ENCODE data around the gene CTU1. TPM values are rescaled to one million over a fixed set of nuclear protein-coding genes. Genes with fewer than 3 reads are reported as not detected.

Gene CTU1
- total RNA-seq, 1 experiment from 2014 or later: 11.3 TPM

DNA sequence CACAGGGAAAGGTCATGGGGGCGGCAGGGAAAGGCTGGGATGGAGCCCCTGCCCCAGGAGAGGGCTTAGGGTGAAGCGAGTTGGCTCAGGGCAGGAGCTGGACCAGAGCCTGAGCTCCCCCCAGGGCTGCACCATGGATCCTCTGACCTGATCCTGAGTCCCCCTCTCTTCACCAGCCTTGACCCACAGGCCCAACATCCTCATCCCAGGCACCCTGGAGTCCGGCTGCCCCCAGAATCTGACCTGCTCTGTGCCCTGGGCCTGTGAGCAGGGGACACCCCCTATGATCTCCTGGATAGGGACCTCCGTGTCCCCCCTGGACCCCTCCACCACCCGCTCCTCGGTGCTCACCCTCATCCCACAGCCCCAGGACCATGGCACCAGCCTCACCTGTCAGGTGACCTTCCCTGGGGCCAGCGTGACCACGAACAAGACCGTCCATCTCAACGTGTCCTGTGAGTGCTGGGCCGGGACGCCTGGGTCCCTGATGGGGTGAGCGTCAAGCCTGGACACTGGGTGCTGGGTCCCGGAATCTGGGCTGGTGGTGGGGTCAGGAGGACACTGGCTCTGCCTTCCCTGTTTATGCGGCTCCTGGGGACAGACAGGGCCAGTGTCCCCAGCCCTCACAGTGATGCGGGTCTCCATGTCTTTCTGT lies 17.3 kb upstream of the CTU1 start:
- peaks cover 8% of the 10 kb centered on the region for H3K4me1 Mint-ChIP-seq (ENCODE audit: low read depth, unreplicated experiment)
- CTCF ChIA-PET: no interaction called here
- no TSS peak for BruUV-seq (replicated peaks)
- DNase-seq: no peak
- TF ChIP-seq, protein P1, sequence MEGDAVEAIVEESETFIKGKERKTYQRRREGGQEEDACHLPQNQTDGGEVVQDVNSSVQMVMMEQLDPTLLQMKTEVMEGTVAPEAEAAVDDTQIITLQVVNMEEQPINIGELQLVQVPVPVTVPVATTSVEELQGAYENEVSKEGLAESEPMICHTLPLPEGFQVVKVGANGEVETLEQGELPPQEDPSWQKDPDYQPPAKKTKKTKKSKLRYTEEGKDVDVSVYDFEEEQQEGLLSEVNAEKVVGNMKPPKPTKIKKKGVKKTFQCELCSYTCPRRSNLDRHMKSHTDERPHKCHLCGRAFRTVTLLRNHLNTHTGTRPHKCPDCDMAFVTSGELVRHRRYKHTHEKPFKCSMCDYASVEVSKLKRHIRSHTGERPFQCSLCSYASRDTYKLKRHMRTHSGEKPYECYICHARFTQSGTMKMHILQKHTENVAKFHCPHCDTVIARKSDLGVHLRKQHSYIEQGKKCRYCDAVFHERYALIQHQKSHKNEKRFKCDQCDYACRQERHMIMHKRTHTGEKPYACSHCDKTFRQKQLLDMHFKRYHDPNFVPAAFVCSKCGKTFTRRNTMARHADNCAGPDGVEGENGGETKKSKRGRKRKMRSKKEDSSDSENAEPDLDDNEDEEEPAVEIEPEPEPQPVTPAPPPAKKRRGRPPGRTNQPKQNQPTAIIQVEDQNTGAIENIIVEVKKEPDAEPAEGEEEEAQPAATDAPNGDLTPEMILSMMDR (IDR thresholded peaks at IDR 0.05; ENCODE audit: unreplicated experiment): no peak
- H3K9me3 Mint-ChIP-seq (ENCODE audit: low read depth, unreplicated experiment): no peaks in the 10 kb centered on the region
- no peak overlapping the region for H3K4me3 Mint-ChIP-seq (ENCODE audit: low read depth, unreplicated experiment)
- intact Hi-C loops (cut with micrococcal nuclease; ENCODE audit: unreplicated experiment): no loop called here
- no peaks in the 10 kb centered on the region for H3K27me3 Mint-ChIP-seq (ENCODE audit: unreplicated experiment)
- no peak overlapping the region for H3K27ac Mint-ChIP-seq (ENCODE audit: unreplicated experiment)
- H3K36me3 Mint-ChIP-seq (ENCODE audit: insufficient read depth, unreplicated experiment): no peaks in the 10 kb centered on the region

DNA sequence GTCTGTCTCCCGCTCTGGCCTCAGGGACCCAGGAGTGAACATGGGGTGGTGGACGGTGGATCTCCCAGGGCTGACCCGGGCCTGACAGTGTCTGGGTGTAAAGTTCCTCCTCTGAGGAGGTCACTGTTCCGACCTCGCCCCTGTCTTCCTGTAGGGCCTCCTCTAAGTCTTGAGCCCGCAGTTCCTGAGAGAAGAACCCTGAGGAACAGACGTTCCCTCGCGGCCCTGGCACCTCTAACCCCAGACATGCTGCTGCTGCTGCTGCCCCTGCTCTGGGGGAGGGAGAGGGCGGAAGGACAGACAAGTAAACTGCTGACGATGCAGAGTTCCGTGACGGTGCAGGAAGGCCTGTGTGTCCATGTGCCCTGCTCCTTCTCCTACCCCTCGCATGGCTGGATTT lies 16.5 kb upstream of the CTU1 start, which contains the start of gene SIGLEC9:
SIGLEC9 (plus strand) TSS at position 178 of the 400 bp plus-strand sequence; CDS start at position 247, 69 bp downstream.
- H3K27ac Mint-ChIP-seq (ENCODE audit: unreplicated experiment): no peak within 1 kb of the TSS
- H3K9me3 Mint-ChIP-seq (ENCODE audit: low read depth, unreplicated experiment): no peaks in the 10 kb centered on the region
- CTCF ChIA-PET: no interaction called here
- no peaks in the 10 kb centered on the region for H3K36me3 Mint-ChIP-seq (ENCODE audit: insufficient read depth, unreplicated experiment)
- no peaks in the 10 kb centered on the region for H3K27me3 Mint-ChIP-seq (ENCODE audit: unreplicated experiment)
- TF ChIP-seq, protein P1 (IDR thresholded peaks at IDR 0.05; ENCODE audit: unreplicated experiment): no peak
- BruUV-seq (replicated peaks): no TSS peak
- no peak within 1 kb of the TSS for H3K4me3 Mint-ChIP-seq (ENCODE audit: low read depth, unreplicated experiment)
- DNase-seq: no peak
- intact Hi-C loops (cut with micrococcal nuclease; ENCODE audit: unreplicated experiment): no loop called here
- peaks cover 8% of the 10 kb centered on the region for H3K4me1 Mint-ChIP-seq (ENCODE audit: low read depth, unreplicated experiment)

DNA sequence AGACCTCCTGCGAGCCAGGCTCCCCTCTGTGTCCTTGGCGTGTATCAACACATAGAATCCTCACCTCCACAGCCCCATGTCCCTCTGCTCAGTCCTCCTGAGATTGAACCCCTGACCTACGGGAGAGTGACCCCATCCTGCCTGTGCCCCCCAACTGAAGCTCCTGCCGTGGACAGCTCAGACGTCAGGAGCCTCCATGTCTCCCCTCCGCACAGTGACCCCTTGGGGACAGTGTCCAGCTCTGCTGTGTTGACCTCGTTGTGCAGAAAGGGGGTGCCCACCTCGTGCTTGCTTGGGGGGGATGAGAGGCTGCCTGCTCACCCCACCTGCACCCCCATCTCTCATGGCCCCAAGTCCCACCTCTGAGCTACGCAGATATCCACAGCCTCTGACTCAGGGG lies 16.0 kb upstream of the CTU1 start:
- Mint-ChIP-seq H3K27me3 (ENCODE audit: unreplicated experiment) (no peaks in the 10 kb centered on the region), H3K4me3 (ENCODE audit: low read depth, unreplicated experiment) (no peak overlapping the region), H3K4me1 (ENCODE audit: low read depth, unreplicated experiment) (peaks cover 8% of the 10 kb centered on the region), H3K36me3 (ENCODE audit: insufficient read depth, unreplicated experiment) (no peaks in the 10 kb centered on the region), H3K9me3 (ENCODE audit: low read depth, unreplicated experiment) (no peaks in the 10 kb centered on the region), H3K27ac (ENCODE audit: unreplicated experiment) (no peak overlapping the region)
- intact Hi-C loops (cut with micrococcal nuclease; ENCODE audit: unreplicated experiment): no loop called here
- TF ChIP-seq, protein P1 (IDR thresholded peaks at IDR 0.05; ENCODE audit: unreplicated experiment): no peak
- no peak for DNase-seq
- no TSS peak for BruUV-seq (replicated peaks)
- CTCF ChIA-PET: no interaction called here

DNA sequence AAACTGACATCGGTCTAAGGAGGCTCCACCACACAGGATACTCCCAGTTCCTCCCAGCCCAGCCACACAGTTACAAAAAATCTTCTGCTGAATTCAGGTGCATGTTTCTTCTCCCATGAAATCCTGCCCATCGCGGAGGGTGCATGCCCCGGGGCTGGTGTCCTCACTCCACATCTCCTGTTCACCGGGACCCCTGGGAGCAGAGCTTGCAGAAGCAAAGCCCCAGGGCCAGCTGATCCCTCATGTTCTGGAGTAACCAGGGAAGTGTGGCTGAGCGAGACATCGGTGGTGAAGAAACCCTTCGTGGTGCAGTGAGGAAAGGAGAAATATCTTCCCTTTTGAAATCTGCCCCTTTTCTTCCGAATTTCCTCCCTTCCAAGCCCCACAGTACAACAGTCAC lies 15.6 kb upstream of the CTU1 start:
- CTCF ChIA-PET: no interaction called here
- Mint-ChIP-seq H3K4me3 (ENCODE audit: low read depth, unreplicated experiment) (no peak overlapping the region), H3K4me1 (ENCODE audit: low read depth, unreplicated experiment) (peaks cover 5% of the 10 kb centered on the region), H3K27ac (ENCODE audit: unreplicated experiment) (no peak overlapping the region), H3K27me3 (ENCODE audit: unreplicated experiment) (no peaks in the 10 kb centered on the region), H3K36me3 (ENCODE audit: insufficient read depth, unreplicated experiment) (no peaks in the 10 kb centered on the region), H3K9me3 (ENCODE audit: low read depth, unreplicated experiment) (no peaks in the 10 kb centered on the region)
- DNase-seq: no peak
- no TSS peak for BruUV-seq (replicated peaks)
- intact Hi-C loops (cut with micrococcal nuclease; ENCODE audit: unreplicated experiment): no loop called here
- TF ChIP-seq, protein P1 (IDR thresholded peaks at IDR 0.05; ENCODE audit: unreplicated experiment): no peak
